NCI-H1105 (cell line): ENCODE data around the gene HPSE2.
A peak's percentile ranks its signal among the peaks of the same experiment; 100 is the strongest.

Experiments used
- DNase-seq: peaks from one replicate; lab custom pipeline; 2025; lab: John Stamatoyannopoulos, UW

Gene HPSE2

GRCh38 chr10:98488669-98489430, 746.8 kb downstream of the HPSE2 start:
- no peak for DNase-seq

- DNase-seq = no peak
Observed at GRCh38 chr10:98487649-98488048, 748.0 kb downstream of the HPSE2 start.

DNA sequence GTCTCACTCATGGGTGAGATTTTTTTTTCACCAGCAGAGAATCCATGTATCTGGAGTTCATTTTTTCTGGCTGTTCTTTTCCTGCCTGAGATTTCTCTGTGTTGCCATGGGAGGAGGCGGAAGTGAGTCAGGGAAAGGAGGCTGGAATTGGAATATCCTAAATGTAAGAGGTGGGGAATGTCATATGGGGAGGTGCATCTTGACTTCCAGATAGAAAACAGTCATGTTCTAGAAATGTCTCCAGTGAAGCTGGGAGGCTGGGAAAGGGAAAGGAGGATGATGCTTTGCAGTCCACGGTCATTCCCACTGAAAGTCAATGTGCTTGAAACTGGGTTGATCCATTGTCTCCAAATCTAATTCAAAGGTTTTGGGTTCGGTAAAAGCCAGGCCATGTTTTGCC, 749.2 kb downstream of the HPSE2 start:
- DNase-seq = no peak

GRCh38 chr10:98485959-98486358, 749.7 kb downstream of the HPSE2 start:
- no peak for DNase-seq

DNA sequence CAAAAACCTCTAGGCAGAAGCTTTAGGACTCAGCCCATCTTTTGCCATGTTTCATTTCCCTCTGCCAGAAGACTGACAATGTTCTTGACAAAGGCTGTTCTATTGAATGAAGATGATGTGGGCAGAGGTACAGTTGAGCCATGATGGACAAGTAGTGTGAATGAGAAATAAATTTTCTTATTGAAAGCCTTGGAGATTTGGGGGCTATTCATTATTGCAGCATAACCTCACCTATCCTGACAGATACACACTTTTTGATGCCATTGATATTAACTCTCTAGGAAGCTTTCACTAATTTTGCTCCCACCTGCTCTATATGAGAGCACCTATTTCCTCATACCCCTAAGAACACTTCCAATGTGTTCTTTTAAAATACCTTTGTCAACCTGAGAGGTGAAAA, 752.0 kb downstream of the HPSE2 start:
- DNase-seq = no peak

DNA sequence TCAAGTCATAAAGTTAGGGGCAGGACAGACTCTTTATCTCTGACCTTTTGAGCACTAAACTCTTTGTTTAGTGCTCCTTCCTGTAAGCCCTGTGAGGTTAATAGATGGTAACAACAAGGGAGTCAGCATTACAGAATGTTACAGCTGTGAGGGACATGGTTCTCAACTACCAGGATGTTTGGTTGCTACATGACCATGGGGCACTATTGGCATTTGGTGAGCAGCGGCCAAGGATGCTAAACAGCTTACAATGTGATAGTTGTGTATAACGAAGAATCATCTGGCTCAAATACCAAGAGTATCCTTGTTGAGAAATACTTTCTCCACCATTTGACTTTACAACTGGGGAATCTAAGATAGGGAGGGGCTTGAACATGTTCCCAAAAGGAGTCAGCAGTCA, 753.6 kb downstream of the HPSE2 start:
- no peak for DNase-seq

GRCh38 chr10:98481404-98481945, 754.2 kb downstream of the HPSE2 start:
- DNase-seq = no peak

DNA sequence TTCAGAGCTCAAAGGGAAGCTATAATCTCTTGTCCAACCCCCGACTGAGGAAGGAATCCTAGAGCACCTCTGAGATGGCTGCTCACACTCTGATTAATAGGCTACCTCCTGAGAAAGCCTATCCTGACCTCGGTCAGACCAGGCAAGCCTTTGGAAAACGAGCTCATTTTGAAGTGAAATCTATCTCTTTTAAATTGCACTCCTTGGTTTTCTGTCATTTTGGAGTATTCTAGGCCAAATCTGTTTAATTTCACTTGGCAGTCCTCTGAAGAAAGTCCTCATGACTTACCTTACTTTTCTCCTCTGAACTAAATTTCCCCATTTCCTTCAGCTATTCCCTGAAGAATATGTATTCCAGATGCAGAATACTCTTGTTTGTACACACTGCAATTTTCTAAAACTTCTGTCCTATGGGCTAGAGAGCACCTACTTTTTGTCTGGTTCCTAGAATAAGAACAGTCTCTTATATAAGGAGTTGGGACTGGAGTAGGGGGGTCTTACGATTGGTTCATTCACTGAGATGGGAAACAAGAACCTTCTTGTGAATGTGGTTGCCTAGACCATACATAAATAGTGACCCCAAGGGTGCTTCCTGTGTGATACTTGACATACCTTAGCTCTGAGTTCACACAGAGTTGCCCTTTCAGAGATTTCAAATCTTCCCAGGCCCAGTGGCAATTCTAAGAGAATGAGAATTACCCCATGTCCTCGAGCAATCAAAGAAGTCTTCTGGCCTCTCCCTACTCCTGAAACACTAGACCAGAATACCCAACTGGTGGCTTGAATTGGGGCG, 757.0 kb downstream of the HPSE2 start:
- DNase-seq = no peak

DNA sequence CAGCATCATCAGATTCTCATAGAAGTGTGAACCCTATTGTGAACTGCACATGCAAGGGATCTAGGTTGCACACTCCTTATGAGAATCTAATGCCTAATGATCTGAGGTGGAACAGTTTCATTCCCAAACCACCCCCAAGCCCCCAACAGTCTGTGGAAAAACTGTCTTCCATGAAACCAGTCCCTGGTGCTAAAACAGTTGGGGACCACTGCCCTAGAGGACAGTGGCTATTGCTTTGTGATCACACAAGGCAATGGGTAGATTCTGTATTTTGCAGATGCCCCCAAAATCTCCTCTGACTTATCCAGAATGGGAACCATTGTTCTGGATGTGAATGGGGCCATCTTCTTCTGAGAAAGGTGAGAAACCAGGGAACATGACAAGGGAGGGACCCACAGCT, 757.8 kb downstream of the HPSE2 start:
- DNase-seq = no peak

DNA sequence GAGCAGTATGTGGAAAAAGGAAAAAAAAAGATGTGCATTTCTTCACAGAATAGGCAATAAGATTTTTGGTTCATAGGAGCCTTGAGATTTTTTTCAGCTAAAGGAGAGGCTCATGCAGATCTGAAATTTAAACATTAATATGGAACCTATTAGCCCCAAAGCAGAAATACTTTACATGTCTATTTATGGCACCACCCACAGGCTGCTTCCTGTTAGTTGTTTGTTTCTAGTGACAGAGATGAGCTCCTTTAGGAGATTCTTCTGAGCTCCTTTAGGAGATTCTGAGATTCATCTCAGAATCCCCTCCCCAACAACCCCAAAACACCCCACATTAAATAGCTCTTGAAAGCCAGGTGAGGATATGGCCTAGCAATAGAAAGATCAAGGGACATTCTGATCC, 761.0 kb downstream of the HPSE2 start:
- no peak for DNase-seq

DNA sequence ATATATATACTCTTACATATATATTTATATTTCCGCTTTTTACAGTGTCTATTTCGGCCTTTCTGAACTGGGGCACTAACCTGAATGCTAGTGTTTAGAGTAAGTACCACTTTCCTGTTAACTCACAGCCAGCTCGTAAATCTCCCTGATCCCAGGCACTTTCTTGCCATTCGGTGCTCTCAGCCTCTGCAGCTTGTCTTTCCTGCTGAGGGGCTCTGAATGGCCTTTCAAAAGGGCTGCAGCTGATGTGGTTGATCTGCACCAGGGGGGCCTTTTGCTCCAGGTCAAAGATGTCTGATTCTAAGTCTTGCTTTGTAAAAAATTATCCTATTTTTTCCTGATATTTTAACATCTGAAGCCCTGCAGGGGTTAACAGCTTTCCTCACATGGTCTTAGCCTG, 763.5 kb downstream of the HPSE2 start:
- no peak for DNase-seq

DNA sequence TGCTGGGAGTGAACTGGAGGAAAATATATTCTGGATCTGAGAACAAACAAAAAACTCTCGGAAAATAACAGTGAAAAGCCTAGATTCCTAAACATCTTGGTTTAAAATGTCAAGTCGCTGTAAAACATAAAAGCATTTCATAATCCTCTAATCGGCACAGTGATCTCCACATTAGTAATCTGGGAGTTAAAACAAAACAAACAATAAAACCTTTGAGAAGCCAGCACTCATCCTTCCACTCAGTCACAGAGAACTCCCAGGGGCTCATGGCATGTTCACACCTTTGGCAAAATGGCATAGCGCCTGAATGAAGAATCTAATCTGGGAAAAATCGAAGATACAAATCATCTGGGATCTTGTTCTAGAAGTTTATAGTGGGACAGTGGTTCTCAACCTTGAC, 764.8 kb downstream of the HPSE2 start:
- DNase-seq = no peak

DNA sequence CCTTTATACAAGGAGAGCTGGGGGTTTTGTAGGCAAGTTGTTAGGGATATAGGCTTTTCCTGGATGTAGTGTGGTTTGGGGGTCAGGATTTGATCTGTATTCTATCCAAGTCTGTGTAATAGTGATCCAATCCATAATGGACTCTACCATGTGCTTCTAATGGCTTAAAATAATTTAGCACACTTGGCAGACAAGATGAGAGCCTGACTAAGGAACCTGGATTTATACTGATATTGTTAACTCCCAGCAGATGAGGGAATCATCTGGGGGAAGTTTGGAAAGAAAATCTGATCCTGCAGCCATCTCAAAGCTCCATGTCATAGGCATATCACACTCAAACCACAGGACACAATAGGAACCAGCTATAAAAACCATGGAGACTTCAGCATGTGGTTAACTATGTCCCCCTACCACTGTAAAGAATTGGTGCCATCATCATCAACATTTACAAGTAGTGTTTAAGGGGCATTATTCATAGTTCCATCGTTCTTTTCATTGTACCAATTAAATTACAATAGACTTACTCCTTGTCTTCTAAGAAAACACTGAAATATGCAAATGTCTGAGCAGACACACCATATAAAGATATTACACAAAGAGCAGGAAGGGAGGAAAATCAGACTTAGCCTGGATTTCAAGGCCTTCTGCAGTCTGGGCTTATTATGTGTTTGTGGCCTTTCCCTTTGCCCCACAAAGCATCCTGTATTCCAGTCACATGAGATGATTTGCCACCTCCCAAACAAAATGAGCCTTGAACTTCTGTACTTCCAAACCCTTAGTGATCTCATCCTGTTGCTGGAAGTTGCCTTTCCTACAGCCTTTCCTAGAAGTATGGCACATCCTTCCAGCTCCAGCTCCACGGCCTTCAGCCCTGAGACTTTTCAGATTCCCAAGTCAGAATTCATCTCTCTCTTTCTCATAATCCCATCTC, 766.4 kb downstream of the HPSE2 start:
- DNase-seq = no peak

DNA sequence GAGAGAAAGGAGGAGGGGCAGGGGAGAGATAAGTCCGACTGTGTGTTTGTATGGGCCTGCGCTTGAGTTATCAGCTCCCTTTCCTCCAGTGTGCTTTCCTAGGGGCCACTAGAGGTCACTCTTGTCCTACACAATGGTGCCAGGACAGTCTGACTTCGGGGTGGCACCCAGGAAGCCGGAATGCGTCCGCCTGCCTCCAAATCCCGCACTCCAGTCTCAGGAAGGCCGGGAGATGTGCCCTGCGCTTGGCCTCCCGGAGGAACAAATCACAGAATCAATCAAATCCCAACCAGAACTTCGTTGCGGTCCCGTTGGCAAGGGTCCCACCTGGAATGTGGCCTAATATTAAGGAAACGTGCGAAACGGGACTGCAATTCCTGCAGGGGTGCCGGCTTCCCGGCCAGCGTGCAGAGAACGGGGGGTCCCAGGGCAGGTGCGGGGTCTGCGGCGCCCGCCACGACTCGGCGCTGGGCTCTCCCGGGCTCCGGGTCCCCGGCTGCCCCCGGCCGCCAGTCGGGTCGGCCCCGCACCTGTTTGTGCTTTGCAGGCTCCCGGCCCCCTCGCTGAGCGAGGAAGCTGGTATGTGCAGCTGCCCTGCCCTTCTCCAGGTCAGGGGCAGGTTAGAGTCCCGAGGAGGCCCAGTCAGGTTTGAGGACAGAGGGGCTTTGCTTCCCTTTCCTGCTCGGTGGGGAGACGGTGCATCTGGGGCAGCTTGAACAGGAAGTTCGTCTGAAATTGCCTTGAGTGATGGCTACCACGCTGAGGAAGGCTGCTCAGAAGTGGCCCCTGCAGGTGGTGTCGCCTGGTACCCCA, 767.9 kb downstream of the HPSE2 start:
- DNase-seq = peak; percentile 72

DNA sequence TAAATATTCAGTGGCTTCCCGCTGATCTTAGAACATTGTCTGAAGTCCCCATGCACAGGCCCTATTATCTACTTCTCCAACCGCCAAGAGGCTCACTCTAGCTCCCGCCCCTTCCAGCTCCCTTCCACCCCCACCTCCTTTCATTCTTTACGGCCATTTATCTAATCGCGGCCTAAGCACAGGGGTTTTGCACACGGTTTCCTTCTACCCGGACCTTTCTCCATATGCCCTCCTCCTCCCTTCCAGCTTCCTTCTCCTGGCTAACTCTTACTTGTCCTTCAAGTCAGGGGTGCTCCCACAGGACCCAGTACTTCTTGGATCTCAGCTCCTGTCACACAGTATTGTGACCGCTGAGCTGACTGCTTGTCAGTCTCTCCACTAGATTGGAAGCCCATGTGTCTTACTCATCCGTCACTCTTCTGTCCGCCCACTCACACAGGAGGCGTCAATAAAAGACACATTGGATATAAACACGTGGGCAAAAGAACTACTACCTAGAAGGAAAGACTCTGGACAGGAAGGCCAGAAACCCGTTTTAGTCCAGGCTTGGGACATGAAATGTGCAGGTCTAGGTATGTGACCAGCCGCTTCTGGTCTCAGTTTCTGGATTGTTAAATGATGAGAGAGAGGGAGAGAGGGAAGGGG, 768.7 kb downstream of the HPSE2 start:
- DNase-seq = no peak

- no peak for DNase-seq
Observed at GRCh38 chr10:98465866-98466265, 769.8 kb downstream of the HPSE2 start.

DNA sequence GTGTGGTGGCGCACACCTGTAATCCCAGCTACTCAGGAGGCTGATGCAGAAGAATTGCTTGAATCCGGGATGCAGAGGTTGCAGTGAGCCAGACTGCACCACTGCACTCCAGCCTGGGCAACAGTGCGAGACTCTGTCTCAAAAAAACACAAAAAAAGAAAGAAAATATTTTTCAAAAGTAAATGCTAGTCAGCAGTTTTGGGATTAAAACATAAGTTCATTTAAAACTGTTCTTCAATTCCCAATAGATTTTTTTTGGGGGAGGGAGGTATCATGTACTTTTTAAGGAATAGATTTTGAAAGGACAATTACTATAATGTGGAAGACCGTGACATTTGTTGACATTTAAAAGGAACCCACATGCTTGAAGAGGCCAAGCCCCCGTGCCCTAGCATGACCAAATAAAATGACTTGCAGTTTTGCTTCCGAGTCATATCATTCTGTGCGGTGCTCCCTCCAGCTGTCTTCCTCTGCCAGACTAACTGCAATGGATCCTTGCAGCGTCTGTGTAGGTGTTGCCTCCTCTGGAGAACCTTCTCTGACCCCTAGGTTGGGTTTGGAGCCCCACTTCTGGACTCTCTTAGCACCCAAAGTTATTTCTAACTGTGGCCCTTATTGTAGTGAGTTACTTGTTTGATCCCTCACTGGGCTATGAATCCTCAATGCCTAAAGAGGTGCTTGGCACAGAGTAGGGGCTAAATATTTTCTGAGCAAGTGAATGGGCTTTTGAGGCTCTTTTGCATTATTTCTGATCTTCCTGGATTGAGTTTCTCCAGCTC, 771.5 kb downstream of the HPSE2 start:
- no peak for DNase-seq

DNA sequence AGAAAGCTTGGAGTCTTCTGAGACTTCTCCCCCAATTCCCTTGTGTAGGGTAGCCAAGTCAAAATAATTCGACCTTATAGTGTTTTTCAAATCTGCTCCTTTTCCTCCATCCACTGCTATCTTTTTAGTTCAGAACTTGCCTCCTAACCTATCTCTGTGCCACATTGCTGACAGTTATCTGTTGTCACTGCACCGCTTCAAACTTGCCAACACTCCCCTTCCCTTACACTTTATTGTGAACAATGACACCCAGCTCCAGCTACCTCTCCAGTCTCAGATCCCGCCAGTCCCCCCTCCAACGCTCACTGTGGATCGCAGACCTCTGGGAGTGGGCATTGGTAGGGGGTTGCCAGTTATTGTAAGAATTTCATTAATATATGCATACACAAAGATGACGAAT, 772.6 kb downstream of the HPSE2 start:
- DNase-seq = no peak

DNA sequence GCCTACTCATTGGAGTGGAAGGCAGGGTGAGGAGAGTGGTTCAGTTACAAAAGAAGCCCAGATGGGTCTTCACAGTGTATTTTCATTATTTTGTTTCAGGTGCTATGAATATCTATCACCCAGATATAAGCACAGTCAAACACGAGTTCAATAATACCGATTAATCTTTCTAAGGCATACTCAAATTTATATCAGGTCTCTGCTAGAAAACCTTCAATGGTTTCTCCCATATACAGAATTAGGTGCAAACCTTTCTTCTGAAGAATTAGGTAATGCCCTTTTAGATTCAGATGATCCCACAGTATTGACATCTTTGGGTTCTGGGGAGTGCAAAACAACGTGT, 774.2 kb downstream of the HPSE2 start:
- no peak for DNase-seq

DNA sequence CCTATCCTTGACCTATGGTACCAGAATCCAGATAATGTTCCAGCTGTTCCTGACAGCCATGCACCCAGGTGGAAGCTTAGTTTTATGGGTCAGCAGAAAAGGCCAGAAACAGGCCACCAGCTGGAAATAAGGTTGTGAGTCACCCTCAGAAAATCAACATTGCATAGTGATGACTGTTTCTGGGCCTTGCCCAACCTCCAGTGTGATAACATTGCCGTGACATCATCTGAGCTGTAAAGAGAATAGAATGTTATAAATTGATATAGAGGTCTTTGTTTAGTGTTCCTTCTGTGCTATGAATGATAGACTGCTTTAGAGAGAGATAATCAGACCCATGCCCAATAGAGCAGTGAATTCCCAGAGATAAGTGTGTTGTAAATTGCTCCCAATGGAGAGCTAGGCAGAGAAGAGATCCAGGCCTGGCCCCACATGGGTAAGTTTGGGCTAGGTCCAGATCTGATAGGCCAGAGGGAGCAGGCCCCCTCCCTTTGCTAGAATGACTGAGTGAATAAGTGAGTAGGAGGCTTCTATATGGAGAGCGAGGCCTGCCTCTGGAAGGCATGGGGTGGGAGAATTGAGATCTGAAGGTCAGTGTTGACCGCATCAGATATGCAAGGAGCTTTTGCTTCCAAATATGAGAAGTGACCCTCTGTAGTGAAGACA, 774.7 kb downstream of the HPSE2 start:
- DNase-seq = no peak
